ENCODE data around the gene ZNF10. TPM values are rescaled to one million over a fixed set of nuclear protein-coding genes. Genes with fewer than 3 reads are reported as not detected.

Gene ZNF10
- total RNA-seq, 1 donor from 2014 or later = 2.4 TPM

- no peak for ATAC-seq
Observed at GRCh38 chr12:133202493-133203343, 72.3 kb downstream of the ZNF10 start.

- ATAC-seq = no peak
Observed at GRCh38 chr12:133203344-133204263, 73.2 kb downstream of the ZNF10 start.

GRCh38 chr12:133204264-133204603 is 73.8 kb downstream of the ZNF10 start:
- ATAC-seq = no peak

- no peak for ATAC-seq
Observed at GRCh38 chr12:133206390-133206789, 76.0 kb downstream of the ZNF10 start.

Other genes with a start within 250 kb of the ZNF10 start
- 30.6 TPM for gene CHFR, start 243.0 kb upstream of the ZNF10 start, total RNA-seq
- gene ZNF605, start 174.3 kb upstream of the ZNF10 start, total RNA-seq = 5.3 TPM
- 4.7 TPM for gene ZNF26, start 144.3 kb upstream of the ZNF10 start, total RNA-seq
- gene ZNF84, start 93.1 kb upstream of the ZNF10 start, total RNA-seq = 5.5 TPM
- 11.4 TPM for gene ZNF140, start 49.7 kb upstream of the ZNF10 start, total RNA-seq
- gene ZNF891, start 353 bp upstream of the ZNF10 start, total RNA-seq = 0.64 TPM
- 13.0 TPM for gene ZNF268, start 50.9 kb downstream of the ZNF10 start, total RNA-seq
- not detected for gene ANHX, start 105.2 kb downstream of the ZNF10 start, total RNA-seq